Midbrain (tissue), 1 donor: ENCODE measurements around the gene IZUMO2.
"Not testable (repeated sequence)": the region's sequence is repeated elsewhere in the genome, so short reads cannot be mapped to it uniquely, and the experiment has no call there.

Source experiments
- DNase-seq: peaks from one replicate; lab custom pipeline; 2025; lab: John Stamatoyannopoulos, UW

Gene IZUMO2

GRCh38 chr19:50135856-50136602 lies 27.1 kb downstream of the IZUMO2 start:
- DNase-seq: not testable (repeated sequence)

DNA sequence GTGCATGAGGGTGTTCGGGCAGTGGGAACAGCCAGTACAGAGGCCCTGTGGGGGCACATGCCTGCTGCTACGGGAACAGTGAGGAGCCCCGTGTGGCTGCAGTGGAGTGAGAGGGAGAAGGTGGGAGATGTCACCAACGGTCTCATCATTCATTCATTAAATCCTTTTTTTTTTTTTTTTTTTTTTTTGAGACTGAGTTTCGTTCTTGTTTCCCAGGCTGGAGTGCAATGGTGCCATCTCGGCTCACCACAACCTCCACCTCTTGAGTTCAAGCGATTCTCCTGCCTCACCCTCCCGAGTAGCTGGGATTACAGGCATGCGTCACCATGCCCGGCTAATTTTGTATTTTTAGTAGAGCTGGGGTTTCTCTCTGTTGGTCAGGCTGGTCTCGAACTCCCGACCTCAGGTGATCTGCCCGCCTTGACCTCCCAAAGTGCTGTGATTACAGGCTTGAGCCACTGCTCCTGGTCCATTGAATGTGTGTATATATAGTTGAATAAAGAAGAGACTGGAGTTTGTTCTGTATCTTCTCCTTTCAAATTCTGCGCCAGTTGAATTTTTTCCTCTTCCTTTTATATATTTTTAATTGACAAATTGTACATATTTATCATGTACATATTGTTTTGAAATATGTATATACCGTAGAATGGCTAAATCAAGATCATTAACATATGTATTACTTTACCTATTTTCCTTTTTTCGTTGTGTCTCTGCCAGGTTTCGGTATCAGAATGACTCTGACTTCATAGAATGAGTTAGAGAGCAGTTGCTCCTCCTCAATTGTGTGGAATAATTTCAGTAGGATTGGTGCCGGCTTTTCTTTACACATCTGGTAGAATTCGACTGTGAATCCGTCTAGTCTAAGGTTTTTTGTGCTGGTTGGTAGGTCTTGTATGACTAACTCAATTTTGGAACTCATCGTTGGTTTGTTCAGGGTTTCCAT lies 28.0 kb downstream of the IZUMO2 start:
- not testable (repeated sequence) for DNase-seq

- DNase-seq: not testable (repeated sequence)
These were observed 29.3 kb downstream of the IZUMO2 start for GRCh38 chr19:50133518-50134492.

GRCh38 chr19:50104012-50104411 lies 59.1 kb downstream of the IZUMO2 start:
- not testable (repeated sequence) for DNase-seq

DNA sequence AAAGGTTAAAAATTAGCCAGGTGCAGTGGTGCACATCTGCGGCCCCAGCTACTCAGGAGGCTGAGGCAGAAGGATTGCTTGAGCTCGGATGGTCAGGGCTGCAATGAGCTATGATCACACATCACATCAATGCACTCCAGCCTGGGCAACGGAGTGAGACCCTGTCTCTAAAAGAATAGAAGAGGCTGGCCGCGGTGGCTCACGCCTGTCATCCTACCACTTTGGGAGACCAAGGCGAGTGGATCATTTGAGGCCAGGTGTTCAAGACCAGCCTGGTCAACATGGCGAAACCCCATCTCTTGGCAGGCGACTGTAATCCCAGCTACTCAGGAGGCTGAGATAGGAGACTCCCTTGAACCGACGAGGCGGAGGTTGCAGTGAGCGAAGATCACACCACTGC lies 59.7 kb downstream of the IZUMO2 start:
- DNase-seq: not testable (repeated sequence)
